Caco-2 (cell line): ENCODE measurements around the gene DNAJA2. TPM values are rescaled to one million over a fixed set of nuclear protein-coding genes. Genes with fewer than 3 reads are reported as not detected.
A peak's percentile ranks its signal among the peaks of the same experiment; 100 is the strongest.

Experiments
- BruUV-seq: library from RNA; stranded (reverse); fragments of 400-500 nt; replicated peaks from 2 replicates; lab custom pipeline; 2021; lab: Mats Ljungman, UMichigan
- CTCF ChIA-PET: fragments of 300-600 bp; sonication (Branson Sonifier 250); formaldehyde crosslinking; loops from one replicate; lab custom pipeline; 2022; ENCODE audit warnings: antibody characterized with exemption; lab: Charles Lee
- POLR2A ChIA-PET: fragments of 300-600 bp; sonication (Branson Sonifier 250); formaldehyde crosslinking; loops from one replicate; lab custom pipeline; 2022; ENCODE audit warnings: antibody characterized with exemption; lab: Charles Lee
- DNase-seq, 2 experiments: peaks; one replicate each; pipeline versions ENCODE4 v3.0.0 to v3.0.0-alpha.2; 2020 to 2022
- H3K27me3 ChIP-seq: replicated peaks from 2 replicates; pipeline ENCODE4 v1.6.0; 2011; ENCODE audit warnings: low read length; ENCODE audit not compliant: control insufficient read depth, insufficient read depth
- H3K36me3 ChIP-seq: 2 replicates; pipeline ENCODE4 v1.5.1; 2011; ENCODE audit warnings: low read length; ENCODE audit not compliant: control insufficient read depth, insufficient read depth
- H3K4me1 ChIP-seq: fragments of 250-450 bp; sonication (Bioruptor Pico); 2 replicates; pipeline ENCODE4 v1.5.1; 2020; ENCODE audit warnings: mild to moderate bottlenecking
- H3K4me3 ChIP-seq: 2 replicates; pipeline ENCODE4 v1.5.1; 2011; ENCODE audit warnings: low read depth, mild to moderate bottlenecking, control low read depth, low read length
- H3K9me3 ChIP-seq: fragments of 250-450 bp; sonication (Bioruptor Pico); 2 replicates; pipeline ENCODE4 v1.5.1; 2020; ENCODE audit warnings: mild to moderate bottlenecking, moderate library complexity
- H3K27ac Mint-ChIP-seq: one replicate; pipeline ENCODE4 v1.8.0; 2022; ENCODE audit warnings: mixed read lengths; ENCODE audit not compliant: unreplicated experiment
- H3K27me3 Mint-ChIP-seq: one replicate; pipeline ENCODE4 v1.8.0; 2022; ENCODE audit warnings: mixed read lengths; ENCODE audit not compliant: insufficient read depth, unreplicated experiment
- H3K36me3 Mint-ChIP-seq: one replicate; pipeline ENCODE4 v1.8.0; 2022; ENCODE audit warnings: mild to moderate bottlenecking, mixed read lengths; ENCODE audit not compliant: insufficient read depth, unreplicated experiment
- H3K4me1 Mint-ChIP-seq: one replicate; pipeline ENCODE4 v1.8.0; 2022; ENCODE audit warnings: low read depth, mixed read lengths; ENCODE audit not compliant: unreplicated experiment
- H3K4me3 Mint-ChIP-seq: one replicate; pipeline ENCODE4 v1.8.0; 2022; ENCODE audit warnings: mild to moderate bottlenecking, moderate library complexity, mixed read lengths; ENCODE audit not compliant: unreplicated experiment
- H3K9me3 Mint-ChIP-seq: one replicate; pipeline ENCODE4 v1.8.0; 2022; ENCODE audit warnings: mixed read lengths; ENCODE audit not compliant: unreplicated experiment
- intact Hi-C: fragments of 100-400 bp; cut with micrococcal nuclease; formaldehyde crosslinking; loops from one replicate; pipeline ENCODE4 v1.10.0; 2022; ENCODE audit not compliant: unreplicated experiment
- total RNA-seq: library from RNA; stranded (reverse); gene quantifications from 2 replicates; pipeline ENCODE4 v1.2.3, GENCODE V29; 2022
- TF ChIP-seq, protein P1 (sequence below), 2 experiments: fragments of 200-600 bp in 1 of 2; IDR thresholded peaks; 1 replicate in 1 of 2; 2 replicates in 1 of 2; pipeline versions ENCODE4 v1.5.1 to v1.8.0; 2011 to 2022; ENCODE audit warnings: antibody characterized with exemption in 1 of 2, control low read depth in 1 of 2, inconsistent platforms in 1 of 2, low read depth in 1 of 2, low read length in 1 of 2, mild to moderate bottlenecking in 1 of 2, moderate library complexity in 1 of 2; ENCODE audit not compliant: insufficient read depth in 1 of 2, severe bottlenecking in 1 of 2, unreplicated experiment in 1 of 2

Gene DNAJA2
- total RNA-seq, 1 experiment from 2014 or later = 56.2 TPM

DNA sequence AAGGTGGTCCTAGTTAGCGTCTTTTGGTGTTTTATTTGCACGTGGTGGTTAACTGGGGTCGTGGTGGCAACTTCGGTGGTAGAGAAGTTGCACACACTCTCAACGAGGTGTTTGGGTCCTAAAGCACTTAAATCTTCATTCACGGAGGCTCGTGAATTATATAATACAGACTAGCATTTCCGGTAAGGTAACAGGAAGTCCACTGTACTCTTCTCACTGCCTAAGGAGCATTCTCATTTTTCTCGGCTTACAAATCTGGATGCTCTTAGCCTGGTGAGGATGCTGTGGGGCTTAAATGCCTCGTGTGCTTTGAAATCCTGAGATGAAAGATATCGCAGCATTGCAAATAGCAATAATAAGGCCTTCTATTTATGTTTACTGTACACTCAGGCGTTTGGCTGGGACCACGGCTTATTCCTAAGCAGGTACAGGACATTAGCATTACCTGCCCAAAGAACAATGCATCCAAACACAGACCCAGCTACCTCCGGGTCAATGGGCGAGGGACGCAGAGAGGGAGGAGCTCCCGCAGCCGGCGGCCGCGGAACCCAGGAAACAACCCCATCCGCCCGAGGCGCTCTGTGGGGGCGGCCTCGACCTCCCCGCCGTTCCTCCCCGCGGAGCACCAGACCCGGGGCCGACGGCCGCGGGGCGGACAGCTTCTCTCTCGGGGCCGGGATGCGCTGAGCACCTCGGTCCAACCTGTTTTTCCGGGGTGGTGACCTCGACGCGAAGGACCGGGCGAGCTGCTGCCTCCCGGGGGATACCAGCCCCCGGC, 856 bp downstream of the DNAJA2 start:
- intact Hi-C loops = no loop called here
- H3K27me3 ChIP-seq = no peaks in the 10 kb centered on the region
- ChIA-PET POLR2A (no interaction called here), CTCF (interaction anchor here (1.4 to 2.5 kb wide), 4 partner anchors 46 to 172 kb away, joined by 3 to 8 read pairs (median 5); partner anchors contain the start of gene NETO2)
- no peaks in the 10 kb centered on the region for H3K9me3 Mint-ChIP-seq
- peaks cover 22% of the 10 kb centered on the region for H3K4me1 ChIP-seq
- no peaks in the 10 kb centered on the region for H3K27me3 Mint-ChIP-seq
- no peaks in the 10 kb centered on the region for H3K9me3 ChIP-seq
- no peaks in the 10 kb centered on the region; the same call in 1 of the 2 replicates for H3K36me3 ChIP-seq
- DNase-seq = peak; percentile 69 to 74
- BruUV-seq = TSS peak; percentile 37
- peaks cover 55% of the 10 kb centered on the region for H3K36me3 Mint-ChIP-seq
- peak overlapping the region; percentile 91 for H3K4me3 Mint-ChIP-seq
- H3K27ac Mint-ChIP-seq = peak overlapping the region; percentile 98
- TF ChIP-seq, protein P1, sequence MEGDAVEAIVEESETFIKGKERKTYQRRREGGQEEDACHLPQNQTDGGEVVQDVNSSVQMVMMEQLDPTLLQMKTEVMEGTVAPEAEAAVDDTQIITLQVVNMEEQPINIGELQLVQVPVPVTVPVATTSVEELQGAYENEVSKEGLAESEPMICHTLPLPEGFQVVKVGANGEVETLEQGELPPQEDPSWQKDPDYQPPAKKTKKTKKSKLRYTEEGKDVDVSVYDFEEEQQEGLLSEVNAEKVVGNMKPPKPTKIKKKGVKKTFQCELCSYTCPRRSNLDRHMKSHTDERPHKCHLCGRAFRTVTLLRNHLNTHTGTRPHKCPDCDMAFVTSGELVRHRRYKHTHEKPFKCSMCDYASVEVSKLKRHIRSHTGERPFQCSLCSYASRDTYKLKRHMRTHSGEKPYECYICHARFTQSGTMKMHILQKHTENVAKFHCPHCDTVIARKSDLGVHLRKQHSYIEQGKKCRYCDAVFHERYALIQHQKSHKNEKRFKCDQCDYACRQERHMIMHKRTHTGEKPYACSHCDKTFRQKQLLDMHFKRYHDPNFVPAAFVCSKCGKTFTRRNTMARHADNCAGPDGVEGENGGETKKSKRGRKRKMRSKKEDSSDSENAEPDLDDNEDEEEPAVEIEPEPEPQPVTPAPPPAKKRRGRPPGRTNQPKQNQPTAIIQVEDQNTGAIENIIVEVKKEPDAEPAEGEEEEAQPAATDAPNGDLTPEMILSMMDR (IDR thresholded peaks at IDR 0.05; ENCODE audit: insufficient read depth in 1 of 2, low read depth in 1 of 2, low read length in 1 of 2, severe bottlenecking in 1 of 2, unreplicated experiment in 1 of 2) = no peak
- H3K4me3 ChIP-seq = peak overlapping the region; percentile 77
- peaks cover 8% of the 10 kb centered on the region for H3K4me1 Mint-ChIP-seq

DNA sequence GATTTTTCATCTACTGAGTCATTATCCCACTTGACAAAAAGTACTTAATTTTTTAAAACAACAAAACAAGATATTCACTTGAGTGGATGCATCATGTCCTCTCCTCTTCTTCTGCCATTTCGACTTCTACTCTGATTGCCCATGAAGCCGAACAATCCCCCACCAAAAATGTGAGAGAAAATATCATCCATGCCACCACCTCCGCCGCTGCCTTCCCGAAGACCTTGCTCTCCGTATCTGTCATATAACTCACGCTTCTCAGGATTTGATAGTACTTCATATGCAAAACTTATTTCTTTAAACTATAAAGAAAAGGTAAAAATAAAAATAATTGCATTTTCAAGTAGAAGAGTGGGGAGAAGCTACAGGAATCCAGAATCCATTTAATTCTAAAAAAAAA, 2.2 kb downstream of the DNAJA2 start:
- no TSS peak for BruUV-seq
- ChIA-PET POLR2A (no interaction called here), CTCF (no interaction called here)
- Mint-ChIP-seq H3K4me1 (no peaks in the 10 kb centered on the region), H3K4me3 (no peak overlapping the region), H3K9me3 (no peaks in the 10 kb centered on the region), H3K36me3 (peaks cover 69% of the 10 kb centered on the region), H3K27ac (no peak overlapping the region), H3K27me3 (no peaks in the 10 kb centered on the region)
- no peaks in the 10 kb centered on the region for H3K9me3 ChIP-seq
- no peaks in the 10 kb centered on the region; the same call in 1 of the 2 replicates for H3K36me3 ChIP-seq
- H3K4me1 ChIP-seq = peaks cover 14% of the 10 kb centered on the region
- H3K4me3 ChIP-seq = no peak overlapping the region
- TF ChIP-seq, protein P1 (IDR thresholded peaks at IDR 0.05; ENCODE audit: insufficient read depth in 1 of 2, low read depth in 1 of 2, low read length in 1 of 2, severe bottlenecking in 1 of 2, unreplicated experiment in 1 of 2) = no peak
- DNase-seq = no peak
- intact Hi-C loops = no loop called here
- H3K27me3 ChIP-seq = no peaks in the 10 kb centered on the region

DNA sequence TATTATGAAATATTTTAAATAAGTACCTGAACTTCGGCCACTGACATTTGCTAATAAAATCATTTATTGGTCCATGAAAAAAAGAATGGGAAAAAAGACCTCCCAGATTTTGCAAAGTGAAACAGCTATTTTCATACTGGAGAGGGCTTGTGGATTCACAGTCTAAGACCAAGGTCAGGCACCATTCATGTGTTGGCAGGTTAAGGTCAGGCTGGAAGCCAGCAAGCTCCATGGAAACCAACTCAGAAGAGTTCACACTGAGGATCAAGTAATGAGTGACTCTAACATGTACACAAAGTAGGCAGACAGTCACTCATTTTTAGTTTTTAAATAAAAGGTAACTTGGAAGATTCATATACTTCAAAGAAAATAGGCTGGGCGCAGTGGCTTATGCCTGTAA, 3.4 kb downstream of the DNAJA2 start:
- TF ChIP-seq, protein P1 (IDR thresholded peaks at IDR 0.05; ENCODE audit: insufficient read depth in 1 of 2, low read depth in 1 of 2, low read length in 1 of 2, severe bottlenecking in 1 of 2, unreplicated experiment in 1 of 2) = no peak
- H3K36me3 ChIP-seq = no peaks in the 10 kb centered on the region; the same call in 1 of the 2 replicates
- no peak overlapping the region for H3K4me3 ChIP-seq
- peaks cover 10% of the 10 kb centered on the region for H3K4me1 ChIP-seq
- H3K27me3 ChIP-seq = no peaks in the 10 kb centered on the region
- no peaks in the 10 kb centered on the region for H3K4me1 Mint-ChIP-seq
- no peaks in the 10 kb centered on the region for H3K9me3 ChIP-seq
- intact Hi-C loops = no loop called here
- ChIA-PET CTCF (no interaction called here), POLR2A (no interaction called here)
- no peaks in the 10 kb centered on the region for H3K27me3 Mint-ChIP-seq
- peaks cover 71% of the 10 kb centered on the region for H3K36me3 Mint-ChIP-seq
- no peaks in the 10 kb centered on the region for H3K9me3 Mint-ChIP-seq
- BruUV-seq = no TSS peak
- DNase-seq = no peak
- no peak overlapping the region for H3K4me3 Mint-ChIP-seq
- no peak overlapping the region for H3K27ac Mint-ChIP-seq
